ENCODE measurements around the gene DNAH10. TPM values are rescaled to one million over a fixed set of nuclear protein-coding genes. Genes with fewer than 3 reads are reported as not detected.
"Not testable (repeated sequence)": the region's sequence is repeated elsewhere in the genome, so short reads cannot be mapped to it uniquely, and the experiment has no call there.

Gene DNAH10
- total RNA-seq, 1 donor from 2014 or later = under 0.01 TPM

DNA sequence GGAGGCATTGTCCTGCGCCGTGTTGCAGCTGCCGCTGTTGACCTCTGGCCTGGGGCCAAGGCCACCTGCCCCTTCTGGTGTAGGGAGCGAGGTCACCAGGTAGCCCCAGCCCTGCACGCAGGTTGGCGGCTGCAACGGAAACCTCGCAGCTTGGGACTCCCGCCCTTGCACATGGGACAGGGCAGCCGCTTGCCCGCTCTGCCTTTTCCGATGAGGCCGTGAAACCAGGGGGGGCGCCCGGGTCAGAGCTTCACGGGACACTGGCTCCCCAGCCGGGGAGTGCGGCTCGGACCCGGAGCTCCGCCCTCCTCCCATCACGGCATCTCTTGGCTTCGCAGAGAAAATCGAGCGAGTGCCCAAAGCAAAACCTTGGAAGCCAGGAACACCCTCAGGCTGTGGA lies 25.4 kb downstream of the DNAH10 start:
- H3K36me3 ChIP-seq (ENCODE audit: control insufficient read depth in 3 of 3, insufficient read depth in 3 of 3, low read length in 3 of 3) = no peaks in the 10 kb centered on the region
- H3K9me3 ChIP-seq (ENCODE audit: control insufficient read depth in 3 of 3, low read length in 3 of 3) = no peaks in the 10 kb centered on the region
- no peaks in the 10 kb centered on the region for H3K4me1 ChIP-seq (ENCODE audit: control insufficient read depth in 3 of 3, insufficient read depth in 3 of 3, low read length in 3 of 3)
- no peak overlapping the region for H3K27ac ChIP-seq (ENCODE audit: low read depth, low read length)
- no peak overlapping the region for H3K4me3 ChIP-seq (ENCODE audit: low read length in 3 of 3)
- no peak overlapping the region for H3K9ac ChIP-seq (ENCODE audit: low read depth in 1 of 3, low read length in 3 of 3)
- H3K27me3 ChIP-seq (ENCODE audit: control insufficient read depth in 3 of 3, insufficient read depth in 3 of 3, low read length in 3 of 3) = no peaks in the 10 kb centered on the region

DNA sequence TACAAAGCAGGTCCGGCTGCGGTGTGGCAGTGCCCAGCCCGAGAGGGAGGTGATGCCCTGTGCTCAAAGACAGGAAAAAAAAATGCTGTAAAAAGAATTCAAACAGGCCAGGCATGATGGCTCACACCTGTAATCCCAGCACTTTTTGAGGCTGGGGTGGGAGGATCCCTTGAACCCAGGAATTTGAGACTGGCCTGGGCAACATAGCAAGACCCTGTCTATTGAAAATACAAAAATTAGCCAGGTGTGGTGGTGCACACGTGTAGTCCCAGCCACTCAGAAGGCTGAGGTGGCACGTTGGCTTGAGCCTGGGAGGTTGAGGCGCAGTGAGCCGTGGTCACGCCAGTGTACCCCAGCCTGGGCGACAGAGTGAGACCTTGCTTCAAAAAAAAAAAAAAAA lies 26.4 kb downstream of the DNAH10 start:
- no peaks in the 10 kb centered on the region for H3K36me3 ChIP-seq (ENCODE audit: control insufficient read depth in 3 of 3, insufficient read depth in 3 of 3, low read length in 3 of 3)
- H3K4me1 ChIP-seq (ENCODE audit: control insufficient read depth in 3 of 3, insufficient read depth in 3 of 3, low read length in 3 of 3) = no peaks in the 10 kb centered on the region
- peaks cover 0 to 2% (median 0%) of the 10 kb centered on the region in 3 donors for H3K9me3 ChIP-seq (ENCODE audit: control insufficient read depth in 3 of 3, low read length in 3 of 3)
- no peak overlapping the region for H3K9ac ChIP-seq (ENCODE audit: low read depth in 1 of 3, low read length in 3 of 3)
- H3K27ac ChIP-seq (ENCODE audit: low read depth, low read length) = no peak overlapping the region
- H3K4me3 ChIP-seq (ENCODE audit: low read length in 3 of 3) = no peak overlapping the region
- H3K27me3 ChIP-seq (ENCODE audit: control insufficient read depth in 3 of 3, insufficient read depth in 3 of 3, low read length in 3 of 3) = no peaks in the 10 kb centered on the region

- H3K9ac ChIP-seq (ENCODE audit: low read depth in 1 of 3, low read length in 3 of 3) = not testable (repeated sequence)
Measured at GRCh38 chr12:123789422-123789821, 27.3 kb downstream of the DNAH10 start.

GRCh38 chr12:123790905-123791467 lies 28.9 kb downstream of the DNAH10 start:
- H3K27me3 ChIP-seq (ENCODE audit: control insufficient read depth in 3 of 3, insufficient read depth in 3 of 3, low read length in 3 of 3) = no peaks in the 10 kb centered on the region
- H3K27ac ChIP-seq (ENCODE audit: low read depth, low read length) = no peak overlapping the region

More at GRCh38 chr12:123789422-123789821, 27.3 kb downstream of the DNAH10 start:
- not testable (repeated sequence) for H3K4me1 ChIP-seq (ENCODE audit: control insufficient read depth in 3 of 3, insufficient read depth in 3 of 3, low read length in 3 of 3); H3K27ac ChIP-seq (ENCODE audit: low read depth, low read length); H3K9me3 ChIP-seq (ENCODE audit: control insufficient read depth in 3 of 3, low read length in 3 of 3); H3K4me3 ChIP-seq (ENCODE audit: low read length in 3 of 3); H3K27me3 ChIP-seq (ENCODE audit: control insufficient read depth in 3 of 3, insufficient read depth in 3 of 3, low read length in 3 of 3); H3K36me3 ChIP-seq (ENCODE audit: control insufficient read depth in 3 of 3, insufficient read depth in 3 of 3, low read length in 3 of 3)

GRCh38 chr12:123794027-123794426 lies 31.9 kb downstream of the DNAH10 start:
- no peaks in the 10 kb centered on the region for H3K4me1 ChIP-seq (ENCODE audit: control insufficient read depth in 3 of 3, insufficient read depth in 3 of 3, low read length in 3 of 3)
- peaks cover 0 to 2% (median 0%) of the 10 kb centered on the region in 3 donors for H3K9me3 ChIP-seq (ENCODE audit: control insufficient read depth in 3 of 3, low read length in 3 of 3)
- H3K4me3 ChIP-seq (ENCODE audit: low read length in 3 of 3) = no peak overlapping the region
- no peak overlapping the region for H3K27ac ChIP-seq (ENCODE audit: low read depth, low read length)
- H3K27me3 ChIP-seq (ENCODE audit: control insufficient read depth in 3 of 3, insufficient read depth in 3 of 3, low read length in 3 of 3) = peaks cover 0 to 2% (median 0%) of the 10 kb centered on the region in 3 donors
- no peak overlapping the region for H3K9ac ChIP-seq (ENCODE audit: low read depth in 1 of 3, low read length in 3 of 3)
- H3K36me3 ChIP-seq (ENCODE audit: control insufficient read depth in 3 of 3, insufficient read depth in 3 of 3, low read length in 3 of 3) = no peaks in the 10 kb centered on the region

More at GRCh38 chr12:123790905-123791467, 28.9 kb downstream of the DNAH10 start:
- H3K9ac ChIP-seq (ENCODE audit: low read depth in 1 of 3, low read length in 3 of 3) = no peak overlapping the region
- no peaks in the 10 kb centered on the region for H3K36me3 ChIP-seq (ENCODE audit: control insufficient read depth in 3 of 3, insufficient read depth in 3 of 3, low read length in 3 of 3)
- no peaks in the 10 kb centered on the region for H3K4me1 ChIP-seq (ENCODE audit: control insufficient read depth in 3 of 3, insufficient read depth in 3 of 3, low read length in 3 of 3)
- no peak overlapping the region for H3K4me3 ChIP-seq (ENCODE audit: low read length in 3 of 3)
- peaks cover 0 to 2% (median 0%) of the 10 kb centered on the region in 3 donors for H3K9me3 ChIP-seq (ENCODE audit: control insufficient read depth in 3 of 3, low read length in 3 of 3)

DNA sequence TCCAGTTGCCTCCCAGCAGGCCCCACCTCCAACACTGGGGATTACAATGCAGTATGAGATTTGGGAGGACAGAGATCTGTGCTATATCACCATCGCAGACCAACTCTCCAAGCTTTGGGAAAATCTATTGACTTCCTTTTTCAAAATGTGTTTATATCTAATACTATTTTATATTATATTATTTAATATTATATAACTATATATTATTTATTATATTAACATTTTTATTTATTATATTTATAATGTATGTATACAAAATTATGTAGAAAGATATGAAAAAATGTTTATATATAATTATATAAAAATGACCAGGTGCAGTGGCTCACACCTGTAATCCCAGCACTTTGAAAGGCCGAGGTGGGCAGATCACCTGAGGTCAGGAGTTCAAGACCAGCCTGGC lies 36.4 kb downstream of the DNAH10 start:
- Histone ChIP-seq H3K4me1 (ENCODE audit: control insufficient read depth in 3 of 3, insufficient read depth in 3 of 3, low read length in 3 of 3) (no peaks in the 10 kb centered on the region), H3K27me3 (ENCODE audit: control insufficient read depth in 3 of 3, insufficient read depth in 3 of 3, low read length in 3 of 3) (peaks cover 0 to 9% (median 5%) of the 10 kb centered on the region in 3 donors), H3K9ac (ENCODE audit: low read depth in 1 of 3, low read length in 3 of 3) (no peak overlapping the region), H3K9me3 (ENCODE audit: control insufficient read depth in 3 of 3, low read length in 3 of 3) (no peaks in the 10 kb centered on the region), H3K27ac (ENCODE audit: low read depth, low read length) (no peak overlapping the region), H3K4me3 (ENCODE audit: low read length in 3 of 3) (no peak overlapping the region), H3K36me3 (ENCODE audit: control insufficient read depth in 3 of 3, insufficient read depth in 3 of 3, low read length in 3 of 3) (no peaks in the 10 kb centered on the region)

DNA sequence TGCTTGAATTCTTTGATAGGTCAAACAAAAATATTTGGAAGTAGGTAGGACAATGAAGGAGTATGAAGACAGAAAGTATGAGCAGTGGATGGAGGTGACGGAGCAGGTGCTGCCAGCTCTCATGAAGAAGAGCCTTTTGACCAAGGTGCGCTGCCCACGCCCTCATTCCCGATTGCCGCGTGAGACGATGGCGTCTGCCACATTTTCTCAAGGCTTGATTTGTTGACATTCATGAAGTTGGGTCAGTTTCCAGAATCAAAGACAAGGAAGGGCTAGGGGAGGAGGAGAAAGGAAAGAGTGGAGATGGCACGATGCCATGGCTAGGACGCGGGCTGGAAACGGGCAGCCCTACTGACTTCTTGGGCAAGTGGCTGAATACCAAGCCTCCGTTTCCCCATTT lies 37.1 kb downstream of the DNAH10 start:
- Histone ChIP-seq H3K36me3 (ENCODE audit: control insufficient read depth in 3 of 3, insufficient read depth in 3 of 3, low read length in 3 of 3) (no peaks in the 10 kb centered on the region), H3K27me3 (ENCODE audit: control insufficient read depth in 3 of 3, insufficient read depth in 3 of 3, low read length in 3 of 3) (peaks cover 0 to 9% (median 5%) of the 10 kb centered on the region in 3 donors), H3K9me3 (ENCODE audit: control insufficient read depth in 3 of 3, low read length in 3 of 3) (no peaks in the 10 kb centered on the region), H3K27ac (ENCODE audit: low read depth, low read length) (no peak overlapping the region), H3K4me1 (ENCODE audit: control insufficient read depth in 3 of 3, insufficient read depth in 3 of 3, low read length in 3 of 3) (no peaks in the 10 kb centered on the region), H3K9ac (ENCODE audit: low read depth in 1 of 3, low read length in 3 of 3) (no peak overlapping the region), H3K4me3 (ENCODE audit: low read length in 3 of 3) (no peak overlapping the region)

DNA sequence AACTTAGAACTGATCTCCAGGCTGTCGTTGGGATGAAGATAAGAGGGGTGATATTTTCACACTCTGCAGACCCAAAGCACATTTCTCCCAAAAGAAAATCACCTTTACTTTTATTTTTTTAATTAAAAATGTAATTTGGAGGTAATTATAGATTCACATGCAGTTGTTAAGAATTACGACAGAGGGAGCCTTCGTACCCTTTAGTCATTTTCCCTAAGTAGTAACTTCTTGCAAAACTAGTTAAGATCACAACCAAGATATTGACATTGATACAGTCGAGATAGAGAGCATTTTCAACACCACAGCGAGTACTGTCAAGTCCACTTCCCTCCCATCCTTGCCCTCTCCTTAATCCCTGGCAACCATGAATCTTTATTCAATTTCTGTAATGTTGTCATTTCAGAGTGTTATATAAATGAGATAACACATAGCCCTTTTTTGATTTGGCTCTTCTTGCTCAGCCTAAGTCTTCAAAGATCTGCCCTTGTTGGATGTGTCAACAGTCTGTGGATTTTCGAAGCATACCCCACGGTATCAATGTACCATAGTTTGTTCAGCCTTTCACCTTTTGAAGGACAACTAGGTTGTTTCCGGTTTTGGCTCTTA lies 39.6 kb downstream of the DNAH10 start:
- no peak overlapping the region for H3K9ac ChIP-seq (ENCODE audit: low read depth in 1 of 3, low read length in 3 of 3)

GRCh38 chr12:123805173-123805572 lies 43.1 kb downstream of the DNAH10 start:
- H3K27ac ChIP-seq (ENCODE audit: low read depth, low read length) = no peak overlapping the region
- no peaks in the 10 kb centered on the region for H3K4me1 ChIP-seq (ENCODE audit: control insufficient read depth in 3 of 3, insufficient read depth in 3 of 3, low read length in 3 of 3)
- H3K9me3 ChIP-seq (ENCODE audit: control insufficient read depth in 3 of 3, low read length in 3 of 3) = no peaks in the 10 kb centered on the region
- H3K9ac ChIP-seq (ENCODE audit: low read depth in 1 of 3, low read length in 3 of 3) = no peak overlapping the region
- peaks cover 0 to 4% (median 0%) of the 10 kb centered on the region in 3 donors for H3K27me3 ChIP-seq (ENCODE audit: control insufficient read depth in 3 of 3, insufficient read depth in 3 of 3, low read length in 3 of 3)
- H3K4me3 ChIP-seq (ENCODE audit: low read length in 3 of 3) = no peak overlapping the region
- no peaks in the 10 kb centered on the region for H3K36me3 ChIP-seq (ENCODE audit: control insufficient read depth in 3 of 3, insufficient read depth in 3 of 3, low read length in 3 of 3)

More for the DNA sequence above, 39.6 kb downstream of the DNAH10 start:
- Histone ChIP-seq H3K4me3 (ENCODE audit: low read length in 3 of 3) (no peak overlapping the region), H3K36me3 (ENCODE audit: control insufficient read depth in 3 of 3, insufficient read depth in 3 of 3, low read length in 3 of 3) (no peaks in the 10 kb centered on the region), H3K9me3 (ENCODE audit: control insufficient read depth in 3 of 3, low read length in 3 of 3) (no peaks in the 10 kb centered on the region), H3K27me3 (ENCODE audit: control insufficient read depth in 3 of 3, insufficient read depth in 3 of 3, low read length in 3 of 3) (peaks cover 0 to 9% (median 5%) of the 10 kb centered on the region in 3 donors), H3K27ac (ENCODE audit: low read depth, low read length) (no peak overlapping the region), H3K4me1 (ENCODE audit: control insufficient read depth in 3 of 3, insufficient read depth in 3 of 3, low read length in 3 of 3) (no peaks in the 10 kb centered on the region)

GRCh38 chr12:123807002-123807401 lies 44.9 kb downstream of the DNAH10 start:
- peaks cover 0 to 4% (median 0%) of the 10 kb centered on the region in 3 donors for H3K27me3 ChIP-seq (ENCODE audit: control insufficient read depth in 3 of 3, insufficient read depth in 3 of 3, low read length in 3 of 3)
- H3K9me3 ChIP-seq (ENCODE audit: control insufficient read depth in 3 of 3, low read length in 3 of 3) = no peaks in the 10 kb centered on the region
- no peaks in the 10 kb centered on the region for H3K36me3 ChIP-seq (ENCODE audit: control insufficient read depth in 3 of 3, insufficient read depth in 3 of 3, low read length in 3 of 3)
- no peak overlapping the region for H3K4me3 ChIP-seq (ENCODE audit: low read length in 3 of 3)
- H3K9ac ChIP-seq (ENCODE audit: low read depth in 1 of 3, low read length in 3 of 3) = no peak overlapping the region
- no peak overlapping the region for H3K27ac ChIP-seq (ENCODE audit: low read depth, low read length)
- no peaks in the 10 kb centered on the region for H3K4me1 ChIP-seq (ENCODE audit: control insufficient read depth in 3 of 3, insufficient read depth in 3 of 3, low read length in 3 of 3)
